ENCODE data around the gene CTBP2.

The CTBP2 gene

DNA sequence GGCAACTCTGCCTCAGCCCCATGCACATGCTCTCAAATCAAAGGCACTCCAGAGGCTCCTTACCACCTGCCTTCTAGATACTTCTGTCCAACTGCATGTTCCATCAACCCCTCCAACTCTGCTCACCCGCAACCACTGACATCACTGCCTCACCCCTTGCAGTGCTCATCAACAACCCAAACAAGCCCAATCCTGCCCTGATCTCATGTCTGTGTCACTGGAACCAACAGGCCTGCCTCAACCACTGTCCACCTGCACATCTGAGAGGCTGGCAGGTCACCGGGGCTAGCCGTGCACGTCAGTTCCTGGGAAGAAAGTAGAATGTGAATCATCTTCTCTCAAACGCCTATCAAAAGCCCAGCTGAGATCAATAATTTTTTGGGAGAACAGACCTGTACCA is 33.3 kb downstream of the CTBP2 start:
- no peak for DNase-seq (ENCODE audit: extremely low read depth, insufficient read length)
- Histone ChIP-seq H3K27me3 (replicated peaks; ENCODE audit: control insufficient read depth, insufficient read depth, low read length) (no peaks in the 10 kb centered on the region; the same call in none of the 2 replicates), H3K4me3 (replicated peaks; ENCODE audit: low read depth, low read length) (no peak overlapping the region), H3K36me3 (ENCODE audit: control insufficient read depth, insufficient read depth, low read length) (no peaks in the 10 kb centered on the region)
- TF ChIP-seq, protein P1, sequence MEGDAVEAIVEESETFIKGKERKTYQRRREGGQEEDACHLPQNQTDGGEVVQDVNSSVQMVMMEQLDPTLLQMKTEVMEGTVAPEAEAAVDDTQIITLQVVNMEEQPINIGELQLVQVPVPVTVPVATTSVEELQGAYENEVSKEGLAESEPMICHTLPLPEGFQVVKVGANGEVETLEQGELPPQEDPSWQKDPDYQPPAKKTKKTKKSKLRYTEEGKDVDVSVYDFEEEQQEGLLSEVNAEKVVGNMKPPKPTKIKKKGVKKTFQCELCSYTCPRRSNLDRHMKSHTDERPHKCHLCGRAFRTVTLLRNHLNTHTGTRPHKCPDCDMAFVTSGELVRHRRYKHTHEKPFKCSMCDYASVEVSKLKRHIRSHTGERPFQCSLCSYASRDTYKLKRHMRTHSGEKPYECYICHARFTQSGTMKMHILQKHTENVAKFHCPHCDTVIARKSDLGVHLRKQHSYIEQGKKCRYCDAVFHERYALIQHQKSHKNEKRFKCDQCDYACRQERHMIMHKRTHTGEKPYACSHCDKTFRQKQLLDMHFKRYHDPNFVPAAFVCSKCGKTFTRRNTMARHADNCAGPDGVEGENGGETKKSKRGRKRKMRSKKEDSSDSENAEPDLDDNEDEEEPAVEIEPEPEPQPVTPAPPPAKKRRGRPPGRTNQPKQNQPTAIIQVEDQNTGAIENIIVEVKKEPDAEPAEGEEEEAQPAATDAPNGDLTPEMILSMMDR (IDR thresholded peaks at IDR 0.05; ENCODE audit: insufficient read depth, low read length, poor library complexity, severe bottlenecking) = no peak

DNA sequence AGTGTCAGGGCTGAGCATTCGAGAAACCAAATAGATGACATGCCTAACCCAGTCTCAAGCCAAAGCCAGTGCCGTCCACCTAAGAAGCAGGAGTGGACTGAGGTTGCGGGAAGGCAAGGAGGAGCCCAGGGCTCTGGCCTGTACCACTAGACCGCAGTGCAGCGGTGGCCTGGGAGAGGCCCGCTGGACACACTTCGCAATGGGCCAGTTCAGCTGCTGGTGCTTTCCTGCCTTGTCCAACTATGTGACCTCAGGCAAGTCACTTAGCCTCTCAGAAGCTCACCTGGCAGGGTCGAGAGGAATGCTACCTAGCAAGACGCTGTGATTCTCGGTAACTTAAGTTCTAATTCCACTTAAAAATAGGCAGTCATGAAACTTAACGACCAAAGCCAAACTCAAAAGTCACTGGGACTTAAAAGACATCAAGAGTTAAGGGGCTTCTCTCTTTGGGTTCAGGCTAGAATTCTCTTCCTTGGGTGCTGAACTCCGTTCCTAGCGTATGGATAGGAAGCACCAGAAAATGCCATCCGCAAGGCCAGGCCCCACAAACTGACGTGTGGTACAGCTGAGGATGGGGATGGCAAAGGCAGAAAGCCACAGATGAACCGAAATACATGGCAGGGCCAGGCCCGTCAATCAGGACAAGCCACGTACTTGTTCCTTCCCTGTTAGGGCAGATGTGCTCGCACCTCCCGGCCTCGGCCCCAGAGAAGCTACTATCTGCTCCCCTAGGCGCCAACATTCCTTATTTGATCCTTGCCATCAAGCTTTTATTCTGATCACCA is 34.2 kb downstream of the CTBP2 start:
- TF ChIP-seq, protein P1 (IDR thresholded peaks at IDR 0.05; ENCODE audit: insufficient read depth, low read length, poor library complexity, severe bottlenecking) = no peak
- Histone ChIP-seq H3K4me3 (replicated peaks; ENCODE audit: low read depth, low read length) (no peak overlapping the region), H3K27me3 (replicated peaks; ENCODE audit: control insufficient read depth, insufficient read depth, low read length) (no peaks in the 10 kb centered on the region; the same call in none of the 2 replicates), H3K36me3 (ENCODE audit: control insufficient read depth, insufficient read depth, low read length) (no peaks in the 10 kb centered on the region)
- DNase-seq (ENCODE audit: extremely low read depth, insufficient read length) = no peak

DNA sequence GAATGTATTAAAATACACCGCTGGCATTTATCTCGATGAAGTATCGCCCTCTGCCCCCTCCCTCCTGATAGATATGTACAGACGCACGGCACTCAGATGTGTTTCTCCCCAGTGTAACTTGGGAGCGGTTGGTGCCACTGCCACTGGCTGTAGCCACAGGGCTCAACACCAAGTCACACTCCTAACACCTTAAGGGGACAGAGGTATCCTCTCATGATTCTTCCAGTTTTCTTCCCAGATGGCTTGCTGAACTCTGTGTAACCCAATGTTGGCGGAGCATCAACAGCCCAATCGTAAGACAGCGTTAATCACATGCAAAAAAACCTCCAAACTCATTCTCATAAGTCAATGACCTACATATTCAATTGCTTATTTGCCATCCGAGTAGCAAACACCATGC is 35.5 kb downstream of the CTBP2 start:
- H3K27me3 ChIP-seq (replicated peaks; ENCODE audit: control insufficient read depth, insufficient read depth, low read length) = no peaks in the 10 kb centered on the region; the same call in none of the 2 replicates
- no peak overlapping the region for H3K4me3 ChIP-seq (replicated peaks; ENCODE audit: low read depth, low read length)
- TF ChIP-seq, protein P1 (IDR thresholded peaks at IDR 0.05; ENCODE audit: insufficient read depth, low read length, poor library complexity, severe bottlenecking) = no peak
- no peak for DNase-seq (ENCODE audit: extremely low read depth, insufficient read length)
- no peaks in the 10 kb centered on the region for H3K36me3 ChIP-seq (ENCODE audit: control insufficient read depth, insufficient read depth, low read length)

DNA sequence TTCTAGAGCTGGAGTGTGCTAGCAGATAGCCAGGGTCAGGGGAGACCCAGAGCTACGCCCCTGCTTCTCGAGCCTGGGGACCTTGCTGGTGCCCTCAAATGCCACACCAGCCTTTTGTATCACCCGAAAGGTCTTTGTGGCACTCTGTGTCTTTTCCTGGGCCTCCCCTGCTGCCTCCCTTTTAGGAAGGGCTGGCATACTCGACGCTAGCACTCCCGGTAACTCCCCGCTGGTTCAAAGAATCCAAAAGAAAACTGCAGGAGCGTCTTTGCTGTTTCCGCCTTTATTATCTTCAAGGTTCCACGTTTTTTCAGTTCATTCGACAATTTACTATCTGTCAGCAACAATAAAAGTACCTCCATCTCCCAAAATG is 36.3 kb downstream of the CTBP2 start:
- no peak overlapping the region for H3K4me3 ChIP-seq (replicated peaks; ENCODE audit: low read depth, low read length)
- no peaks in the 10 kb centered on the region for H3K36me3 ChIP-seq (ENCODE audit: control insufficient read depth, insufficient read depth, low read length)
- no peaks in the 10 kb centered on the region; the same call in none of the 2 replicates for H3K27me3 ChIP-seq (replicated peaks; ENCODE audit: control insufficient read depth, insufficient read depth, low read length)
- no peak for DNase-seq (ENCODE audit: extremely low read depth, insufficient read length)
- TF ChIP-seq, protein P1 (IDR thresholded peaks at IDR 0.05; ENCODE audit: insufficient read depth, low read length, poor library complexity, severe bottlenecking) = no peak

DNA sequence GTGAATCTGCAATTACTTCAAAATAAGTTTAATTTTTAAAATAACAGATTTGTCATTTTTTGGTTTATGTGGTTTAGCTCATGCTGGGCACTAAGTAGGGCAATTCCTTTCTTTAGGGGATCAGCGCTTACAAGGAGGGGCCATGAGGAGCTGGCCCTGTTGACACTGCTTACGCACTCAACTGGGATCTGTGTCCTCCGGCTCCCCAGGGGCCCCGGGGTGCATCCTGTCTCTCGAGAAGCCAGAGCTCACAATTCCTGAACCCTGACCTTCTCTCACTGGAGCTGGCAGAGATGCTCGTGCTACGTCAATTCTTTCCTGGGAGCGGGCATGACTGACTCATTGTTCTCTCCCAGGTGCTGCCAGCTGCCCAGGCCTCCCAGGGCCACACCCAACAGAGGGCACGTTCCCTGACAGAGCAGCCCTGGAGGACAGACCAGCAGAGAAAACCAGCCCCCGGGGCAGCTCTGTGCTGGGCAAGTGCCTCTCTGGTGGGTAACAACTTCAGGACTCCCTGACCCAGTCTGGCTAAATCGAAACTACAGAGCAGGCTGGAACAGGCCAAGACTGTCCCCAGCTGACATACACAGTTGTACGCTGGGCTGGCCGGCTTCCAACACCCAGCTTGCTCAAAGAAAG is 36.8 kb downstream of the CTBP2 start:
- DNase-seq (ENCODE audit: extremely low read depth, insufficient read length) = no peak
- TF ChIP-seq, protein P1 (IDR thresholded peaks at IDR 0.05; ENCODE audit: insufficient read depth, low read length, poor library complexity, severe bottlenecking) = no peak
- Histone ChIP-seq H3K36me3 (ENCODE audit: control insufficient read depth, insufficient read depth, low read length) (no peaks in the 10 kb centered on the region), H3K27me3 (replicated peaks; ENCODE audit: control insufficient read depth, insufficient read depth, low read length) (no peaks in the 10 kb centered on the region; the same call in none of the 2 replicates), H3K4me3 (replicated peaks; ENCODE audit: low read depth, low read length) (no peak overlapping the region)

Data from GM06990 (cell line).